OCI-LY3 (cell line): ENCODE results near the gene TBXAS1.

Experiments
- CTCF ChIP-seq: fragments of 200-600, 300-600 bp; sonication (generic); IDR thresholded peaks from 2 replicates; pipeline ENCODE4 v1.5.1; 2014; ENCODE audit warnings: antibody characterized with exemption, low read length, low read depth
- EZH2phosphoT487 ChIP-seq: fragments of 200-600 bp; shearing (Covaris generic); IDR thresholded peaks from 2 replicates; pipeline ENCODE4 v1.6.1; 2018; ENCODE audit warnings: antibody characterized with exemption, mixed run types, low read depth

DNA sequence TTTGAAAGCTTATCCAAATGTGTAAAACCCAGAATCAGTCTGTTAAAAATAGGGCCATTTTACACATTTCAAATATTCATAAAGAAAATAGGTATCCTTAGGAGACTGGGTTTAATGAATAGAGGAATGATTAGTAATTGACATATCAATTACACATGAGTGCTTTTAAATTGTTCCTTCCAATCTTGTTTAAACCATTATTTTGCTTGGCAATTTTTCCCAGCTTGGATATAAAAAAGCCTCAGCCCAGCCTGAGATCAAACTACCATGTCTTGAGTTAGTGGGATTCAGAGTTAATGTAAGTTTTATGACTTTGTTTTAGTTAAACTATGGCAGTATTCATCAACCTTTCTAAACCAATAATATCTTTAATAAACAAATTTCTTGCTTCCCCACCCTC lies 205.4 kb downstream of the TBXAS1 start:
- TF ChIP-seq EZH2phosphoT487 (no peak), CTCF (no peak)
